Suprapubic skin (tissue), 3 donors: Measurements from ENCODE around the gene TFRC.

Experiments used
- CTCF ChIP-seq, 2 donors: fragments of 200-600 bp in 1 of 2; fragments of 450-650 bp in 1 of 2; sonication (generic) in 1 of 2; IDR thresholded peaks; one replicate each; pipeline ENCODE4 v1.5.1; 2016 to 2019; ENCODE audit warnings: antibody characterized with exemption in 2 of 2, mild to moderate bottlenecking in 1 of 2, moderate library complexity in 1 of 2
- EP300 ChIP-seq: sonication (generic); formaldehyde crosslinking; IDR thresholded peaks from one replicate; pipeline ENCODE4 v1.6.1; 2017; ENCODE audit warnings: antibody characterized with exemption
- POLR2A ChIP-seq, 2 donors: fragments of 450-650 bp; IDR thresholded peaks; one replicate each; pipeline ENCODE4 v1.6.1; 2017; ENCODE audit warnings: antibody characterized with exemption in 2 of 2, mild to moderate bottlenecking in 2 of 2, moderate library complexity in 2 of 2

GRCh38 chr3:196097373-196098154, 15.7 kb upstream of the TFRC start:
- TF ChIP-seq POLR2A (IDR thresholded peaks at IDR 0.05) = no peak
- TF ChIP-seq CTCF (IDR thresholded peaks at IDR 0.05) = no peak
- TF ChIP-seq EP300 = no peak
